Upper lobe of left lung (tissue), 4 donors: ENCODE results near the gene KATNB1.

Experiments
- POLR2AphosphoS5 ChIP-seq, 2 donors: sonication (generic); formaldehyde crosslinking; IDR thresholded peaks; one replicate each; pipeline ENCODE4 v1.5.1; 2017; ENCODE audit warnings: antibody characterized with exemption in 2 of 2
- TF ChIP-seq, protein P1 (sequence below), 6 experiments: fragments of 450-650 bp in 4 of 6; fragments of 200-600 bp in 2 of 6; sonication (generic) in 2 of 6; IDR thresholded peaks; one replicate each; pipeline ENCODE4 v1.5.1; 2016 to 2019; ENCODE audit warnings: antibody characterized with exemption in 6 of 6

DNA sequence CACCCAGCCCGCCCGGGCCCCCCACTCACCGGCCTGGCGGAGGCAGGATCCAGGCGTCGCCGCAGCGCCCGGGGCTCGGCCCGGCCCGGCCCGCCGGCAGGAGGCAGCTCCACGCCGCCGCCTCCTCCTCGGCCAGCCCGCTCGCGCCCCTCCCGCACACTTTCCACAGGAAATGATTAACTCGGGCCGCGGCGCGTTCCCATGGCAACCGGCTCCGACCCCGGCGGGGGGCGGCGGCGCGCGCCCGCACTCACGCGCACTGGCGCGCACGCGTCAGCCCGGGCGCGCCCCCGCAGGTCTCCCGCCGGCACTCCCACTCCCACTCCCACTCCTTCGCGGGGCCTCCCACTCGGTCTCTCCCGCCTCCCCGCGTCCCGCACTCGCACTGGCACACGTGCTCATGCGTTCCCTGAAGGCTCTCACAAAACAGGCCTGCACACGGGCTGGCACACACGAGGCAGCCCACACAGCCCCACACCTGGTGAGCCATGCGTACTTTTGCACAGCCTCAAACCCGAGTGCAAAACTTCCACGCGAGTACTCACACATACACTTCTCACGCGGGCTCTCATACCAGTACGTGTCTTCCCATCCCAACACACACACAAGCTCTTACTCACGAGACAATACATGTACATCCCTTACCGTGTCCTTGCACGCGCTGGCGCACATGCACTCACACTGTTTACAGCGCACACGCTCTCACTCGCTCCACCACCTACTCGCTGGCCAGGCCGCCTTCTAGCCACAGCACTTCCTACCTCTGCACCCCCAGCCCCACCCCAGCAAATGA is 67.0 kb downstream of the KATNB1 start, which contains the start of gene KIFC3:
- TF ChIP-seq POLR2AphosphoS5 (IDR thresholded peaks at IDR 0.05): peak in 1 of 2 donors; percentile 26
- TF ChIP-seq, protein P1, sequence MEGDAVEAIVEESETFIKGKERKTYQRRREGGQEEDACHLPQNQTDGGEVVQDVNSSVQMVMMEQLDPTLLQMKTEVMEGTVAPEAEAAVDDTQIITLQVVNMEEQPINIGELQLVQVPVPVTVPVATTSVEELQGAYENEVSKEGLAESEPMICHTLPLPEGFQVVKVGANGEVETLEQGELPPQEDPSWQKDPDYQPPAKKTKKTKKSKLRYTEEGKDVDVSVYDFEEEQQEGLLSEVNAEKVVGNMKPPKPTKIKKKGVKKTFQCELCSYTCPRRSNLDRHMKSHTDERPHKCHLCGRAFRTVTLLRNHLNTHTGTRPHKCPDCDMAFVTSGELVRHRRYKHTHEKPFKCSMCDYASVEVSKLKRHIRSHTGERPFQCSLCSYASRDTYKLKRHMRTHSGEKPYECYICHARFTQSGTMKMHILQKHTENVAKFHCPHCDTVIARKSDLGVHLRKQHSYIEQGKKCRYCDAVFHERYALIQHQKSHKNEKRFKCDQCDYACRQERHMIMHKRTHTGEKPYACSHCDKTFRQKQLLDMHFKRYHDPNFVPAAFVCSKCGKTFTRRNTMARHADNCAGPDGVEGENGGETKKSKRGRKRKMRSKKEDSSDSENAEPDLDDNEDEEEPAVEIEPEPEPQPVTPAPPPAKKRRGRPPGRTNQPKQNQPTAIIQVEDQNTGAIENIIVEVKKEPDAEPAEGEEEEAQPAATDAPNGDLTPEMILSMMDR (IDR thresholded peaks at IDR 0.05): peak; percentile 36 to 70 (median 58)
